ENCODE measurements around the gene CDC42. TPM values are rescaled to one million over a fixed set of nuclear protein-coding genes. Genes with fewer than 3 reads are reported as not detected.

CDC42 gene
- total and polyA plus RNA-seq, 10 of the 15 experiments (the other 5 are each of a cell fraction or from before 2014, with no cell fraction given): 184 to 479 (median 326) TPM

- in situ Hi-C loops (cut with MboI) (no loop called here), intact Hi-C loops (cut with micrococcal nuclease; ENCODE audit: unreplicated experiment) (no loop called here)
- H3K4me1 ChIP-seq (ENCODE audit: control insufficient read depth, insufficient read depth, low read length): peaks cover 14% of the 10 kb centered on the region
- DNase-seq (ENCODE audit: low read depth, low spot score) (peak; percentile 80), ATAC-seq (peak; percentile 94), FAIRE-seq (peak; percentile 99)
- peak overlapping the region; percentile 65 for H3K4me2 ChIP-seq (ENCODE audit: control insufficient read depth, insufficient read depth)
- no peak overlapping the region for H3K4me3 ChIP-seq
- WGBS (ENCODE audit: insufficient coverage, insufficient replicate concordance, low lambda C conversion rate, missing lambda C conversion rate): 54% methylated on average over 10 of the region's 10 CpGs
- H3K27ac ChIP-seq (ENCODE audit: control insufficient read depth, insufficient read depth): peak overlapping the region; percentile 49
- CTCF ChIA-PET: interaction anchor here (0.7 to 2.0 kb wide), 9 partner anchors 19 to 485 kb away, joined by 3 to 10 read pairs (median 3); partner anchors contain the start of gene CDC42
- SMC1A ChIA-PET (ENCODE audit: uncharacterized antibody, unreplicated experiment): interaction anchor here (1.0 to 2.3 kb wide), 6 partner anchors 9 to 256 kb away, joined by 3 to 6 read pairs (median 4); no protein-coding TSS in a partner anchor
- RAD21 ChIA-PET (ENCODE audit: unreplicated experiment): interaction anchor here (0.8 to 2.3 kb wide), 9 partner anchors 12 to 257 kb away, joined by 3 to 6 read pairs (median 3); no protein-coding TSS in a partner anchor
- H3K36me3 ChIP-seq (ENCODE audit: control insufficient read depth in 2 of 2, insufficient read depth in 2 of 2, low read length in 1 of 2): no peaks in the 10 kb centered on the region
- peak overlapping the region; percentile 25; the same call in 1 of the 2 replicates for H3K9ac ChIP-seq (ENCODE audit: control insufficient read depth, insufficient read depth, low read length)
- POLR2A ChIA-PET: interaction anchor here (0.6 to 1.5 kb wide), 6 partner anchors 19 to 357 kb away, joined by 3 to 4 read pairs (median 3); partner anchors contain the start of gene CDC42
- H3K27me3 ChIP-seq (replicated peaks in 1 of 2; ENCODE audit: control insufficient read depth in 2 of 2, insufficient read depth in 2 of 2, low read length in 1 of 2): no peaks in the 10 kb centered on the region
- H2AFZ ChIP-seq (ENCODE audit: control insufficient read depth, low read depth, low read length): peak overlapping the region; percentile 91
- no peaks in the 10 kb centered on the region for H3K9me3 ChIP-seq (replicated peaks; ENCODE audit: control insufficient read depth, insufficient read depth, low read length)
- H3K79me2 ChIP-seq (ENCODE audit: control insufficient read depth, insufficient read depth, low read length): no peaks in the 10 kb centered on the region; the same call in 1 of the 2 replicates
- BruUV-seq (replicated peaks): no TSS peak
- H4K20me1 ChIP-seq (ENCODE audit: control insufficient read depth, insufficient read depth): no peaks in the 10 kb centered on the region
- TF ChIP-seq CREB1 (IDR thresholded peaks at IDR 0.05; ENCODE audit: low read depth) (peak; percentile 75), ZNF207 (IDR thresholded peaks at IDR 0.05; ENCODE audit: borderline replicate concordance) (no peak), PML (IDR thresholded peaks at IDR 0.05; ENCODE audit: low read length) (0 out of 2 replicates have a peak, but pooled peaks have one; percentile 24), CHD1 (IDR thresholded peaks at IDR 0.05; ENCODE audit: low read depth, low read length) (no peak), PBX3 (IDR thresholded peaks at IDR 0.05; ENCODE audit: insufficient replicate concordance, low read depth, low read length) (peak; percentile 95), NBN (IDR thresholded peaks at IDR 0.05) (peak; percentile 80), DPF2 (IDR thresholded peaks at IDR 0.05) (peak; percentile 95), MYB (IDR thresholded peaks at IDR 0.05; ENCODE audit: borderline replicate concordance, low read depth, low read length) (peak; percentile 54; the same call in 1 of the 2 replicates), YY1 (IDR thresholded peaks at IDR 0.05; ENCODE audit: low read depth, low read length) (peak; percentile 65)
- TF ChIP-seq, protein P1, sequence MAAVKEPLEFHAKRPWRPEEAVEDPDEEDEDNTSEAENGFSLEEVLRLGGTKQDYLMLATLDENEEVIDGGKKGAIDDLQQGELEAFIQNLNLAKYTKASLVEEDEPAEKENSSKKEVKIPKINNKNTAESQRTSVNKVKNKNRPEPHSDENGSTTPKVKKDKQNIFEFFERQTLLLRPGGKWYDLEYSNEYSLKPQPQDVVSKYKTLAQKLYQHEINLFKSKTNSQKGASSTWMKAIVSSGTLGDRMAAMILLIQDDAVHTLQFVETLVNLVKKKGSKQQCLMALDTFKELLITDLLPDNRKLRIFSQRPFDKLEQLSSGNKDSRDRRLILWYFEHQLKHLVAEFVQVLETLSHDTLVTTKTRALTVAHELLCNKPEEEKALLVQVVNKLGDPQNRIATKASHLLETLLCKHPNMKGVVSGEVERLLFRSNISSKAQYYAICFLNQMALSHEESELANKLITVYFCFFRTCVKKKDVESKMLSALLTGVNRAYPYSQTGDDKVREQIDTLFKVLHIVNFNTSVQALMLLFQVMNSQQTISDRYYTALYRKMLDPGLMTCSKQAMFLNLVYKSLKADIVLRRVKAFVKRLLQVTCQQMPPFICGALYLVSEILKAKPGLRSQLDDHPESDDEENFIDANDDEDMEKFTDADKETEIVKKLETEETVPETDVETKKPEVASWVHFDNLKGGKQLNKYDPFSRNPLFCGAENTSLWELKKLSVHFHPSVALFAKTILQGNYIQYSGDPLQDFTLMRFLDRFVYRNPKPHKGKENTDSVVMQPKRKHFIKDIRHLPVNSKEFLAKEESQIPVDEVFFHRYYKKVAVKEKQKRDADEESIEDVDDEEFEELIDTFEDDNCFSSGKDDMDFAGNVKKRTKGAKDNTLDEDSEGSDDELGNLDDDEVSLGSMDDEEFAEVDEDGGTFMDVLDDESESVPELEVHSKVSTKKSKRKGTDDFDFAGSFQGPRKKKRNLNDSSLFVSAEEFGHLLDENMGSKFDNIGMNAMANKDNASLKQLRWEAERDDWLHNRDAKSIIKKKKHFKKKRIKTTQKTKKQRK (IDR thresholded peaks at IDR 0.05; ENCODE audit: low read depth, low read length): no peak
- TF ChIP-seq, protein P2, sequence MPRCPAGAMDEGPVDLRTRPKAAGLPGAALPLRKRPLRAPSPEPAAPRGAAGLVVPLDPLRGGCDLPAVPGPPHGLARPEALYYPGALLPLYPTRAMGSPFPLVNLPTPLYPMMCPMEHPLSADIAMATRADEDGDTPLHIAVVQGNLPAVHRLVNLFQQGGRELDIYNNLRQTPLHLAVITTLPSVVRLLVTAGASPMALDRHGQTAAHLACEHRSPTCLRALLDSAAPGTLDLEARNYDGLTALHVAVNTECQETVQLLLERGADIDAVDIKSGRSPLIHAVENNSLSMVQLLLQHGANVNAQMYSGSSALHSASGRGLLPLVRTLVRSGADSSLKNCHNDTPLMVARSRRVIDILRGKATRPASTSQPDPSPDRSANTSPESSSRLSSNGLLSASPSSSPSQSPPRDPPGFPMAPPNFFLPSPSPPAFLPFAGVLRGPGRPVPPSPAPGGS (IDR thresholded peaks at IDR 0.05; ENCODE audit: borderline replicate concordance, insufficient read depth, low read depth, low read length, poor library complexity, severe bottlenecking): peak; percentile 59
These were observed 33.6 kb upstream of the CDC42 start for GRCh38 chr1:22018583-22019559.

Measured in GM12878 (cell line).